VCaP (cell line): Measurements from ENCODE around the gene FMO4.

Experiments
- H3K27ac ChIP-seq: fragments of 450-650 bp; 2 replicates; pipeline ENCODE4 v1.5.1; 2017
- CTCF ChIP-seq: fragments of 450-650 bp; conservative IDR thresholded peaks from 2 replicates; pipeline ENCODE4 v1.5.1; 2017; ENCODE audit warnings: mild to moderate bottlenecking, moderate library complexity

FMO4 gene

GRCh38 chr1:171313835-171314320, at the start of gene FMO4:
FMO4 (plus strand) TSS chr1:171314183; CDS start chr1:171319826, 5,643 bp downstream.
- peak; percentile 87 for TF ChIP-seq CTCF
- H3K27ac ChIP-seq: no peak within 1 kb of the TSS

GRCh38 chr1:171265686-171266085, 48.3 kb upstream of the FMO4 start:
- no peak for TF ChIP-seq CTCF
- H3K27ac ChIP-seq: no peak overlapping the region

GRCh38 chr1:171266930-171267329, 47.1 kb upstream of the FMO4 start:
- TF ChIP-seq CTCF: no peak
- H3K27ac ChIP-seq: no peak overlapping the region

GRCh38 chr1:171267391-171267790, 46.6 kb upstream of the FMO4 start:
- no peak for TF ChIP-seq CTCF
- no peak overlapping the region for H3K27ac ChIP-seq

GRCh38 chr1:171270806-171271205, 43.2 kb upstream of the FMO4 start:
- no peak for TF ChIP-seq CTCF
- no peak overlapping the region for H3K27ac ChIP-seq

GRCh38 chr1:171277534-171277933, 36.4 kb upstream of the FMO4 start:
- TF ChIP-seq CTCF: no peak
- H3K27ac ChIP-seq: no peak overlapping the region

GRCh38 chr1:171279234-171279633, 34.7 kb upstream of the FMO4 start:
- H3K27ac ChIP-seq: no peak overlapping the region
- TF ChIP-seq CTCF: no peak

- no peak for TF ChIP-seq CTCF
- H3K27ac ChIP-seq: no peak overlapping the region
These were observed 34.3 kb upstream of the FMO4 start for GRCh38 chr1:171279678-171280077.
